NCI-H510A (cell line): ENCODE measurements around the gene TMEM143.
A peak's percentile ranks its signal among the peaks of the same experiment; 100 is the strongest.
"Not testable (repeated sequence)": the region's sequence is repeated elsewhere in the genome, so short reads cannot be mapped to it uniquely, and the experiment has no call there.

Experiments used
- DNase-seq: peaks from one replicate; lab custom pipeline; 2025; lab: John Stamatoyannopoulos, UW

The TMEM143 gene

GRCh38 chr19:48363810-48364597 is at the start of gene TMEM143, which contains the start of gene SYNGR4:
Gene TMEM143, minus strand, starts transcription at chr19:48363940. Its CDS starts 20 bp downstream, at chr19:48363920.
Gene SYNGR4, plus strand, starts transcription at chr19:48364367. Its CDS starts 1,476 bp downstream, at chr19:48365843.
- DNase-seq = peak; percentile 99

- DNase-seq = no peak
Observed at GRCh38 chr19:48405850-48406249, 42.1 kb upstream of the TMEM143 start.

- no peak for DNase-seq
Observed at GRCh38 chr19:48405010-48405659, 41.4 kb upstream of the TMEM143 start.

- peak; percentile 22 for DNase-seq
Observed at GRCh38 chr19:48403606-48404005, 39.9 kb upstream of the TMEM143 start.

- no peak for DNase-seq
Observed at GRCh38 chr19:48401287-48401686, 37.5 kb upstream of the TMEM143 start.

GRCh38 chr19:48400018-48400742 is 36.4 kb upstream of the TMEM143 start:
- peak; percentile 62 for DNase-seq

- DNase-seq = peak; percentile 80
Observed at GRCh38 chr19:48398375-48399235, 34.9 kb upstream of the TMEM143 start.

GRCh38 chr19:48398102-48398374 is 34.3 kb upstream of the TMEM143 start:
- no peak for DNase-seq

- DNase-seq = no peak
Observed at GRCh38 chr19:48397263-48398101, 33.7 kb upstream of the TMEM143 start.

GRCh38 chr19:48396824-48397176 is 33.1 kb upstream of the TMEM143 start:
- DNase-seq = no peak

- no peak for DNase-seq
Observed at GRCh38 chr19:48396016-48396823, 32.5 kb upstream of the TMEM143 start.

GRCh38 chr19:48395499-48395898 is 31.8 kb upstream of the TMEM143 start:
- DNase-seq = no peak

- no peak for DNase-seq
Observed at GRCh38 chr19:48395170-48395455, 31.4 kb upstream of the TMEM143 start.

- DNase-seq = no peak
Observed at GRCh38 chr19:48394331-48395169, 30.8 kb upstream of the TMEM143 start.

GRCh38 chr19:48393559-48394330 is 30.0 kb upstream of the TMEM143 start, which contains the start of gene GRIN2D:
Gene GRIN2D, plus strand, starts transcription at chr19:48393668. Its CDS starts 4,725 bp downstream, at chr19:48398393.
- DNase-seq = no peak

GRCh38 chr19:48392860-48393558 is 29.3 kb upstream of the TMEM143 start:
- DNase-seq = no peak

- DNase-seq = not testable (repeated sequence)
Observed at GRCh38 chr19:48392006-48392344, 28.2 kb upstream of the TMEM143 start.
